ENCODE measurements around the gene CD151. TPM values are rescaled to one million over a fixed set of nuclear protein-coding genes. Genes with fewer than 3 reads are reported as not detected.

The CD151 gene
- total and polyA plus RNA-seq, 5 donors: 406 to 671 (median 470) TPM

- 82% methylated on average over 20 of the region's 20 CpGs for WGBS
- intact Hi-C loops (cut with DNase I): loop anchor here in 2 of 4 donors (5.0 to 10.0 kb wide), 2 partner anchors 198 to 200 kb away; no protein-coding TSS in a partner anchor
- Histone ChIP-seq H3K9me3 (ENCODE audit: control insufficient read depth, low read length) (no peaks in the 10 kb centered on the region), H3K4me1 (ENCODE audit: control insufficient read depth, insufficient read depth, low read length) (no peaks in the 10 kb centered on the region), H3K27me3 (ENCODE audit: control insufficient read depth, insufficient read depth) (no peaks in the 10 kb centered on the region), H3K27ac (ENCODE audit: low read length) (no peak overlapping the region), H3K4me3 (ENCODE audit: low read length) (no peak overlapping the region)
- ATAC-seq: no peak
- peak in 1 of 3 donors; percentile 66 for DNase-seq
These were observed 22.0 kb downstream of the CD151 start for GRCh38 chr11:854601-855329.

GRCh38 chr11:855330-855674 is 22.6 kb downstream of the CD151 start:
- Histone ChIP-seq H3K9me3 (ENCODE audit: control insufficient read depth, low read length) (no peaks in the 10 kb centered on the region), H3K27me3 (ENCODE audit: control insufficient read depth, insufficient read depth) (no peaks in the 10 kb centered on the region), H3K27ac (ENCODE audit: low read length) (no peak overlapping the region), H3K4me1 (ENCODE audit: control insufficient read depth, insufficient read depth, low read length) (no peaks in the 10 kb centered on the region), H3K4me3 (ENCODE audit: low read length) (no peak overlapping the region)
- DNase-seq (no peak), ATAC-seq (no peak)
- intact Hi-C loops (cut with DNase I): loop anchor here in 1 of 4 donors (10.0 kb wide), 1 partner anchor 199 kb away; no protein-coding TSS in a partner anchor
- 86% methylated on average over 7 of the region's 7 CpGs for WGBS

- no peak for ATAC-seq
- WGBS: 89% methylated on average over 12 of the region's 12 CpGs
- H3K9me3 ChIP-seq (ENCODE audit: control insufficient read depth, low read length): no peaks in the 10 kb centered on the region
- intact Hi-C loops (cut with DNase I): loop anchor here in 1 of 4 donors (10.0 kb wide), 1 partner anchor 199 kb away; no protein-coding TSS in a partner anchor
- H3K27ac ChIP-seq (ENCODE audit: low read length): no peak overlapping the region
- no peaks in the 10 kb centered on the region for H3K4me1 ChIP-seq (ENCODE audit: control insufficient read depth, insufficient read depth, low read length)
- no peak overlapping the region for H3K4me3 ChIP-seq (ENCODE audit: low read length)
- H3K27me3 ChIP-seq (ENCODE audit: control insufficient read depth, insufficient read depth): no peaks in the 10 kb centered on the region
- DNase-seq: no peak
These were observed 23.0 kb downstream of the CD151 start for GRCh38 chr11:855796-856195.

- no peak overlapping the region for H3K27ac ChIP-seq (ENCODE audit: low read length)
- H3K27me3 ChIP-seq (ENCODE audit: control insufficient read depth, insufficient read depth): no peaks in the 10 kb centered on the region
- 70% methylated on average over 8 of the region's 8 CpGs for WGBS
- no peaks in the 10 kb centered on the region for H3K9me3 ChIP-seq (ENCODE audit: control insufficient read depth, low read length)
- no peak for ATAC-seq
- H3K4me1 ChIP-seq (ENCODE audit: control insufficient read depth, insufficient read depth, low read length): no peaks in the 10 kb centered on the region
- intact Hi-C loops (cut with DNase I): loop anchor here in 1 of 4 donors (10.0 kb wide), 1 partner anchor 198 kb away; no protein-coding TSS in a partner anchor
- no peak overlapping the region for H3K4me3 ChIP-seq (ENCODE audit: low read length)
- no peak for DNase-seq
These were observed 23.6 kb downstream of the CD151 start for GRCh38 chr11:856397-856796.

- peaks cover 2% of the 10 kb centered on the region for H3K4me1 ChIP-seq (ENCODE audit: control insufficient read depth, insufficient read depth, low read length)
- no peaks in the 10 kb centered on the region for H3K9me3 ChIP-seq (ENCODE audit: control insufficient read depth, low read length)
- no peaks in the 10 kb centered on the region for H3K27me3 ChIP-seq (ENCODE audit: control insufficient read depth, insufficient read depth)
- ATAC-seq (no peak), DNase-seq (no peak)
- no peak overlapping the region for H3K27ac ChIP-seq (ENCODE audit: low read length)
- 86% methylated on average over 27 of the region's 27 CpGs for WGBS
- intact Hi-C loops (cut with DNase I): loop anchor here in 1 of 4 donors (10.0 kb wide), 1 partner anchor 197 kb away; no protein-coding TSS in a partner anchor
- no peak overlapping the region for H3K4me3 ChIP-seq (ENCODE audit: low read length)
These were observed 25.5 kb downstream of the CD151 start for GRCh38 chr11:858053-858761.

GRCh38 chr11:858762-859339 is 26.1 kb downstream of the CD151 start:
- no peaks in the 10 kb centered on the region for H3K27me3 ChIP-seq (ENCODE audit: control insufficient read depth, insufficient read depth)
- no peak overlapping the region for H3K27ac ChIP-seq (ENCODE audit: low read length)
- ATAC-seq (no peak), DNase-seq (peak in 2 of 3 donors; percentile 56 to 67)
- intact Hi-C loops (cut with DNase I): loop anchor here in 1 of 4 donors (10.0 kb wide), 1 partner anchor 196 kb away; no protein-coding TSS in a partner anchor
- H3K4me3 ChIP-seq (ENCODE audit: low read length): no peak overlapping the region
- H3K4me1 ChIP-seq (ENCODE audit: control insufficient read depth, insufficient read depth, low read length): peaks cover 2% of the 10 kb centered on the region
- WGBS: 87% methylated on average over 36 of the region's 37 CpGs
- H3K9me3 ChIP-seq (ENCODE audit: control insufficient read depth, low read length): no peaks in the 10 kb centered on the region

- WGBS: 49% methylated on average over 30 of the region's 31 CpGs
- H3K9me3 ChIP-seq (ENCODE audit: control insufficient read depth, low read length): no peaks in the 10 kb centered on the region
- intact Hi-C loops (cut with DNase I): loop anchor here in 1 of 4 donors (10.0 kb wide), 1 partner anchor 195 kb away; no protein-coding TSS in a partner anchor
- H3K27me3 ChIP-seq (ENCODE audit: control insufficient read depth, insufficient read depth): no peaks in the 10 kb centered on the region
- peaks cover 2% of the 10 kb centered on the region for H3K4me1 ChIP-seq (ENCODE audit: control insufficient read depth, insufficient read depth, low read length)
- no peak overlapping the region for H3K4me3 ChIP-seq (ENCODE audit: low read length)
- ATAC-seq: peak; percentile 62 to 74
- H3K27ac ChIP-seq (ENCODE audit: low read length): peak overlapping the region; percentile 1
- peak; percentile 89 to 96 (median 94) for DNase-seq
These were observed 26.8 kb downstream of the CD151 start for GRCh38 chr11:859394-860131.

- no peaks in the 10 kb centered on the region for H3K27me3 ChIP-seq (ENCODE audit: control insufficient read depth, insufficient read depth)
- H3K4me3 ChIP-seq (ENCODE audit: low read length): no peak overlapping the region
- peak in 1 of 2 donors; percentile 0 for ATAC-seq
- 81% methylated on average over 21 of the region's 21 CpGs for WGBS
- DNase-seq: peak in 1 of 3 donors; percentile 16
- intact Hi-C loops (cut with DNase I): no loop called here
- H3K4me1 ChIP-seq (ENCODE audit: control insufficient read depth, insufficient read depth, low read length): peaks cover 2% of the 10 kb centered on the region
- no peaks in the 10 kb centered on the region for H3K9me3 ChIP-seq (ENCODE audit: control insufficient read depth, low read length)
- H3K27ac ChIP-seq (ENCODE audit: low read length): no peak overlapping the region
These were observed 27.7 kb downstream of the CD151 start for GRCh38 chr11:860234-861104.

GRCh38 chr11:861105-861479 is 28.3 kb downstream of the CD151 start:
- DNase-seq (no peak), ATAC-seq (no peak)

More at GRCh38 chr11:861105-861479, 28.3 kb downstream of the CD151 start:
- intact Hi-C loops (cut with DNase I): no loop called here
- Histone ChIP-seq H3K27ac (ENCODE audit: low read length) (no peak overlapping the region), H3K9me3 (ENCODE audit: control insufficient read depth, low read length) (no peaks in the 10 kb centered on the region), H3K27me3 (ENCODE audit: control insufficient read depth, insufficient read depth) (no peaks in the 10 kb centered on the region), H3K4me1 (ENCODE audit: control insufficient read depth, insufficient read depth, low read length) (peaks cover 2% of the 10 kb centered on the region), H3K4me3 (ENCODE audit: low read length) (no peak overlapping the region)
- 92% methylated on average over 14 of the region's 14 CpGs for WGBS
